Measurements from ENCODE around the gene SHROOM4.

Gene SHROOM4

GRCh38 chrX:50711907-50712306, 102.1 kb downstream of the SHROOM4 start:
- no peak for DNase-seq (ENCODE audit: low read depth)
- TF ChIP-seq, protein P1, sequence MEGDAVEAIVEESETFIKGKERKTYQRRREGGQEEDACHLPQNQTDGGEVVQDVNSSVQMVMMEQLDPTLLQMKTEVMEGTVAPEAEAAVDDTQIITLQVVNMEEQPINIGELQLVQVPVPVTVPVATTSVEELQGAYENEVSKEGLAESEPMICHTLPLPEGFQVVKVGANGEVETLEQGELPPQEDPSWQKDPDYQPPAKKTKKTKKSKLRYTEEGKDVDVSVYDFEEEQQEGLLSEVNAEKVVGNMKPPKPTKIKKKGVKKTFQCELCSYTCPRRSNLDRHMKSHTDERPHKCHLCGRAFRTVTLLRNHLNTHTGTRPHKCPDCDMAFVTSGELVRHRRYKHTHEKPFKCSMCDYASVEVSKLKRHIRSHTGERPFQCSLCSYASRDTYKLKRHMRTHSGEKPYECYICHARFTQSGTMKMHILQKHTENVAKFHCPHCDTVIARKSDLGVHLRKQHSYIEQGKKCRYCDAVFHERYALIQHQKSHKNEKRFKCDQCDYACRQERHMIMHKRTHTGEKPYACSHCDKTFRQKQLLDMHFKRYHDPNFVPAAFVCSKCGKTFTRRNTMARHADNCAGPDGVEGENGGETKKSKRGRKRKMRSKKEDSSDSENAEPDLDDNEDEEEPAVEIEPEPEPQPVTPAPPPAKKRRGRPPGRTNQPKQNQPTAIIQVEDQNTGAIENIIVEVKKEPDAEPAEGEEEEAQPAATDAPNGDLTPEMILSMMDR (conservative IDR thresholded peaks at IDR 0.05; ENCODE audit: low read depth, low read length): no peak
- H3K4me3 ChIP-seq (ENCODE audit: low read length): no peak overlapping the region

DNA sequence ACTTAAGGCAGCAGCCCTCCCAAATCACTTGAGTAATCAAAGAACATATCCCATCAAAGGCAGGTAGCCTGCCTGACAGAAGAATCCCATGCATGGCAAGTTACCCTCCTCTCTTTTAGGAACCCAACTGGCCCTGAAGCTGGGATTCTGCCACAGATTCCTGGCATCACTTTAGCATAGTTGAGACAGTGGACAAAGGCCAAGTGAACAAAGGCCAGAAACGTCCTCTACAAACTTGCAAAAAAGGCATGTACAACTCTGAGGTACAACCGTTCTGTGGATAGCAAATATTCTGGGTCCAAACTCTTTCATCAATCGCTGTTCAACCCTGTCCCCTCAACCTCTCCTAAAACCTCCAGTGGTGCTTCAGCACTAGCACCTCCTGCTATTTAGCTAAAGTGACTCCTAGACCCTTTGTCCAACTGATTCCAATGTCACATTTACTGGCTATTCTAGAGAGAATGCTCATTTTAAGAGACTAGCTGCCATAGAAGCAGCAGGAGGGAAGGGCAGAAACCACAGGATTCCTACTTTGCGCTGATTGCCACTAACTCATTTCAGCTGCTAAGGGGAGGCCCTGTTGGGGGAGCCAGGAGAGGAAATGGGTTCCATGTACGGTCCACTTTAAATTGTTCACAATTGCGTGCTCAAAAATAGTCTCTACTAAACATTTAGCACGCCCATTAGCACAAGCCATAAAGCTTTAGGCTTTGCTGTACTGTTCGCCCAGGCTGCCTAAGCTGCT, 105.9 kb downstream of the SHROOM4 start:
- no peak overlapping the region for H3K4me3 ChIP-seq (ENCODE audit: low read length)
- DNase-seq (ENCODE audit: low read depth): no peak
- TF ChIP-seq, protein P1 (conservative IDR thresholded peaks at IDR 0.05; ENCODE audit: low read depth, low read length): no peak

DNA sequence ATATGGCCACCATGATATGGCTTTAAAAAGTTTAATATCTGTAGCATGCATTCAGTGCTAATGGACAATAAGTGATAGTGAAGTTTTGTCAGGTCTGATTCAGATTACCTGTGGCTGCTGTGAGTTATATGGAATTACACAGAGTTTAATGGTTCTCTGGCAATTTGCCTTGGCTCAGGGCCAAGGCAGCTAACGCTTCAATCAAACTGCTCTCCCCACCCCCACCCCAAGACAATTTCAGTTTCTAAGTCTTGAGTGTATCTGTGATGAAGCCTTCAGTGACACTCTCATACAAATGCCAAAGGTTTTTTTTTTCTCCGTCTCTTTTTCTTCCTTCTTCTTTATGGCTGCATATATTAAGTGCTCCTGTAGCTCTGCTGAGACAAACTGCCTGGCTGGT, 106.6 kb downstream of the SHROOM4 start:
- DNase-seq (ENCODE audit: low read depth): no peak
- no peak overlapping the region for H3K4me3 ChIP-seq (ENCODE audit: low read length)
- TF ChIP-seq, protein P1 (conservative IDR thresholded peaks at IDR 0.05; ENCODE audit: low read depth, low read length): no peak

DNA sequence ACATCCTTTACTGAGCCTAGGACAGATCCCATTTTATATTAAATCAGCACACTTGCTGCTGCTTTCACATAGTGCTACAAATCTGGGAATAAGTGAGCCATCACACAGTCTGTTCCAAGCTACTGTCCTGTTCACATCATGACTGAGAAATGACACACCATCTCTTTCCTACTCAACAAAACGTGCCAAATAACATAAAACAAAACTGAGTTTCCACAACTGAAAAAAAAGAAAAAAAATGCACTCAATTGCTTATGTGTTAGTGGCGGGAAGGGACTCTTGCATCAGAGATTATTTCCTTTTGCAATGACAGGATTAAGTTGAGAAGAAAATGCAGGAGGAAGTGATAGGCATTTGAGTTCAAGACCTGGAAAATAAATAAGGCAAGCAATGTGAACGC, 109.0 kb downstream of the SHROOM4 start:
- TF ChIP-seq, protein P1 (conservative IDR thresholded peaks at IDR 0.05; ENCODE audit: low read depth, low read length): no peak
- no peak overlapping the region for H3K4me3 ChIP-seq (ENCODE audit: low read length)
- DNase-seq (ENCODE audit: low read depth): no peak

DNA sequence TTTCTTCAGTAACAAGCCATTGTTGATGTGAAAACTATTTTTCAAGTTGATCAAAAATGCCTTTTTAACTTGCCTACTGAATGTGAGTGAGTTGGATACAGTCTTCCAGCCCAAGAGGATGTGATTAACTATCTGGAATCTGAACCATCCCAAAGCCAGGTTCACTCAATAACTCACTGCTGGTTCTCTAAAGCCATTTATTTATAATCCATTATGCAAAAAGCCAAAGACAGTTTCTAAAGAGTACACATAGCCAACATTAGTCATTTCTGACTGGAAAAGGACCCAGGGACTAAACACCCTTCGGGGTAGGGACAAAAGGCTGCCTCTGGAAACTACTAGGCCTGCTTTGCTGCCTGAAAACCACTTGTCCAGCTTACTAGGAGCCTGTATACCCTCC, 109.6 kb downstream of the SHROOM4 start:
- no peak for DNase-seq (ENCODE audit: low read depth)

GRCh38 chrX:50700921-50701320, 113.1 kb downstream of the SHROOM4 start:
- TF ChIP-seq, protein P1 (conservative IDR thresholded peaks at IDR 0.05; ENCODE audit: low read depth, low read length): no peak
- DNase-seq (ENCODE audit: low read depth): peak; percentile 48
- H3K4me3 ChIP-seq (ENCODE audit: low read length): no peak overlapping the region

More for the DNA sequence above, 109.6 kb downstream of the SHROOM4 start:
- TF ChIP-seq, protein P1 (conservative IDR thresholded peaks at IDR 0.05; ENCODE audit: low read depth, low read length): no peak
- H3K4me3 ChIP-seq (ENCODE audit: low read length): no peak overlapping the region

GRCh38 chrX:50698944-50699343, 115.0 kb downstream of the SHROOM4 start:
- TF ChIP-seq, protein P1 (conservative IDR thresholded peaks at IDR 0.05; ENCODE audit: low read depth, low read length): no peak
- no peak overlapping the region for H3K4me3 ChIP-seq (ENCODE audit: low read length)
- no peak for DNase-seq (ENCODE audit: low read depth)

Measured in retinal pigment epithelial cell (primary cell).